ENCODE measurements around the gene CSMD2.

Gene CSMD2

DNA sequence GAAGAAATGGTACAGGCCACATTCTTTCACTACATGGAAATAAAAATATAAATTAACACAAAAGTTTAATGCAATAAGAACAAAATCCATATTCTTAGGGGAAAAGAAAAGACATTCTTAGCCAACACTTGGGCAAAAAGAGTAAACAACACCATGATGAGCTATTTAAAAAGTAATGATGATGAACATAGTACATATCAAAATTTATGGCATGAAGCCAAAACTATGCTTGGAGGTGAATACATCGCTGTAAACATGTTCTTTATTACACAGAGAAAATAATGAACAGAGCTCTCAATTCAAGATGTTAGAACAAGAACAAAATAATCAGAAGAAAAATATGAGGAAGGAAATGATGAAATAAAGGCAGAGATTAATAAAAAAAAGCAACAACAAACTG, 534.3 kb downstream of the CSMD2 start:
- Histone ChIP-seq H3K4me1 (ENCODE audit: control insufficient read depth in 5 of 5, insufficient read depth in 5 of 5, low read length in 5 of 5) (peaks cover 0 to 4% (median 3%) of the 10 kb centered on the region in 5 donors), H3K4me3 (ENCODE audit: low read depth in 1 of 5, low read length in 5 of 5) (no peak overlapping the region), H3K36me3 (ENCODE audit: control insufficient read depth in 5 of 5, insufficient read depth in 5 of 5, low read length in 5 of 5) (no peaks in the 10 kb centered on the region), H3K9me3 (ENCODE audit: control insufficient read depth in 5 of 5, low read length in 5 of 5) (no peaks in the 10 kb centered on the region), H3K27ac (ENCODE audit: low read depth, low read length) (no peak overlapping the region), H3K27me3 (ENCODE audit: control insufficient read depth in 5 of 5, insufficient read depth in 4 of 5, low read length in 5 of 5) (peaks cover 4 to 16% (median 6%) of the 10 kb centered on the region in 5 donors), H3K9ac (ENCODE audit: low read length in 5 of 5) (no peak overlapping the region)

DNA sequence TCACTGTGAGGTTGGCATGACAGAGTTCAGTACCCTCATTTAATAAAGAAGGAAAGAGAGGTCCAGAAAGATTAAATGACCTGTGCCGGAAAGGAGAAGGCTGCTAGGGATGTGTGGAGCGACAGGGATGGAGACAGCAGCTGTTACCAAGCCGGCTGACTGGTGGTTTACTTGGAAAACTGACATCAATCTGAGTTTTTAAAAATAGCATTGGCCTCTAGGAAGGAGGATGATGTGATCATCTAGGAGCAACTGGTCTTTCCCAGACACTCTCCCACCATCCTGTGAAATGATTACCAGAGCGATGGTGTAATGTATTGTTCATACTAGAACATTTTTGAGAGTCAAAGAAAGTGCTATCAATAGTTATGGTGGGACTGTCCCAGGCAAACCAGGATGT, 538.2 kb downstream of the CSMD2 start:
- Histone ChIP-seq H3K27me3 (ENCODE audit: control insufficient read depth in 5 of 5, insufficient read depth in 4 of 5, low read length in 5 of 5) (peaks cover 0 to 6% (median 4%) of the 10 kb centered on the region in 5 donors), H3K9me3 (ENCODE audit: control insufficient read depth in 5 of 5, low read length in 5 of 5) (no peaks in the 10 kb centered on the region), H3K4me1 (ENCODE audit: control insufficient read depth in 5 of 5, insufficient read depth in 5 of 5, low read length in 5 of 5) (no peaks in the 10 kb centered on the region), H3K27ac (ENCODE audit: low read depth, low read length) (no peak overlapping the region), H3K36me3 (ENCODE audit: control insufficient read depth in 5 of 5, insufficient read depth in 5 of 5, low read length in 5 of 5) (no peaks in the 10 kb centered on the region), H3K9ac (ENCODE audit: low read length in 5 of 5) (no peak overlapping the region), H3K4me3 (ENCODE audit: low read depth in 1 of 5, low read length in 5 of 5) (no peak overlapping the region)

- Histone ChIP-seq H3K9ac (ENCODE audit: low read length in 5 of 5) (no peak overlapping the region), H3K27ac (ENCODE audit: low read depth, low read length) (no peak overlapping the region), H3K4me3 (ENCODE audit: low read depth in 1 of 5, low read length in 5 of 5) (no peak overlapping the region), H3K27me3 (ENCODE audit: control insufficient read depth in 5 of 5, insufficient read depth in 4 of 5, low read length in 5 of 5) (peaks cover 0 to 6% (median 4%) of the 10 kb centered on the region in 5 donors), H3K36me3 (ENCODE audit: control insufficient read depth in 5 of 5, insufficient read depth in 5 of 5, low read length in 5 of 5) (no peaks in the 10 kb centered on the region), H3K9me3 (ENCODE audit: control insufficient read depth in 5 of 5, low read length in 5 of 5) (no peaks in the 10 kb centered on the region), H3K4me1 (ENCODE audit: control insufficient read depth in 5 of 5, insufficient read depth in 5 of 5, low read length in 5 of 5) (no peaks in the 10 kb centered on the region)
These were observed 539.8 kb downstream of the CSMD2 start for GRCh38 chr1:33624991-33625870.

GRCh38 chr1:33624261-33624990, 540.6 kb downstream of the CSMD2 start:
- no peak overlapping the region for H3K27ac ChIP-seq (ENCODE audit: low read depth, low read length)
- no peaks in the 10 kb centered on the region for H3K4me1 ChIP-seq (ENCODE audit: control insufficient read depth in 5 of 5, insufficient read depth in 5 of 5, low read length in 5 of 5)
- no peak overlapping the region for H3K9ac ChIP-seq (ENCODE audit: low read length in 5 of 5)
- no peaks in the 10 kb centered on the region for H3K36me3 ChIP-seq (ENCODE audit: control insufficient read depth in 5 of 5, insufficient read depth in 5 of 5, low read length in 5 of 5)
- peaks cover 0 to 6% (median 4%) of the 10 kb centered on the region in 5 donors for H3K27me3 ChIP-seq (ENCODE audit: control insufficient read depth in 5 of 5, insufficient read depth in 4 of 5, low read length in 5 of 5)
- H3K4me3 ChIP-seq (ENCODE audit: low read depth in 1 of 5, low read length in 5 of 5) = no peak overlapping the region
- no peaks in the 10 kb centered on the region for H3K9me3 ChIP-seq (ENCODE audit: control insufficient read depth in 5 of 5, low read length in 5 of 5)

DNA sequence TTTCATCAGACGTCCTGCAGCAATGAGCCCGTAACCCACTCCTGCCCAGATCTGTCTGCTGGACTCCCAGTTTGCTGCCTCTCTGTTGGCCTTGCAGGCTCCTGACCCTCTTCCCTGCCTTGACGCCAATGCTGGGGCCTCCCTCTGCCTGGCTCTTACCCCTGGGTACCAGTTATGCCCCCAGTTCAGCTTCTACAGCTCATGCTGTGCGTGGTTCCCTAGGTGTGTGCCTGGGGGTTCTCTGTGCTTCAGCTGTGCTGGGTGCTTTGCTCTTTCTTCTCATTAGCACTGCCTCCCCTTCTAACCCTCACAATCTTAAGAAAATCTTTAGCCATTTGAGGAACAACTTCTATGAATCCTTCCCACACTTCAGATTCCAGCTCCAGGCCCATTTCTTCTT, 541.2 kb downstream of the CSMD2 start:
- H3K36me3 ChIP-seq (ENCODE audit: control insufficient read depth in 5 of 5, insufficient read depth in 5 of 5, low read length in 5 of 5) = no peaks in the 10 kb centered on the region
- no peaks in the 10 kb centered on the region for H3K9me3 ChIP-seq (ENCODE audit: control insufficient read depth in 5 of 5, low read length in 5 of 5)
- no peak overlapping the region for H3K27ac ChIP-seq (ENCODE audit: low read depth, low read length)
- H3K27me3 ChIP-seq (ENCODE audit: control insufficient read depth in 5 of 5, insufficient read depth in 4 of 5, low read length in 5 of 5) = peaks cover 0 to 6% (median 4%) of the 10 kb centered on the region in 5 donors
- H3K4me3 ChIP-seq (ENCODE audit: low read depth in 1 of 5, low read length in 5 of 5) = no peak overlapping the region
- H3K9ac ChIP-seq (ENCODE audit: low read length in 5 of 5) = no peak overlapping the region
- no peaks in the 10 kb centered on the region for H3K4me1 ChIP-seq (ENCODE audit: control insufficient read depth in 5 of 5, insufficient read depth in 5 of 5, low read length in 5 of 5)

GRCh38 chr1:33622757-33623156, 542.3 kb downstream of the CSMD2 start:
- Histone ChIP-seq H3K9me3 (ENCODE audit: control insufficient read depth in 5 of 5, low read length in 5 of 5) (no peaks in the 10 kb centered on the region), H3K36me3 (ENCODE audit: control insufficient read depth in 5 of 5, insufficient read depth in 5 of 5, low read length in 5 of 5) (no peaks in the 10 kb centered on the region), H3K4me3 (ENCODE audit: low read depth in 1 of 5, low read length in 5 of 5) (no peak overlapping the region), H3K4me1 (ENCODE audit: control insufficient read depth in 5 of 5, insufficient read depth in 5 of 5, low read length in 5 of 5) (no peaks in the 10 kb centered on the region), H3K27me3 (ENCODE audit: control insufficient read depth in 5 of 5, insufficient read depth in 4 of 5, low read length in 5 of 5) (peaks cover 0 to 6% (median 4%) of the 10 kb centered on the region in 5 donors), H3K9ac (ENCODE audit: low read length in 5 of 5) (no peak overlapping the region), H3K27ac (ENCODE audit: low read depth, low read length) (no peak overlapping the region)

DNA sequence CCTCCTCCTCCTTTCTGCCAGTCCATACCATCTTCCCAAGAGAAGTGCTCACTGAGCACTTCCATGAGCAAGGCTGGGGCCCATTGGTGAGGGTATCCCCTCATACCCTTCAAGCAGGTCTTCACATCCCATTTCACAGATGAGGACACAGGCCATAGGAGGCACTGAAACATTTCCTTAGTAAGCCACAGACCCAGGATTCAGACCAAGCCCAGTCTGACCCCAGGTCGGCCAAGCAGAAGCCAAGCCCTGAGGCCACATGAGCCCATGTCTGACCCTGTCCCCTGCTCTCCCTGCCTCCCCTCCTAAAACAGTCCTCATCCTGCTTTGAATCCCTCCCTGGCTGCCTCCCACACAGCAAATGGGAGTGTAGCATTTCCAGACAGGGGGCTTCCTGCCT, 546.4 kb downstream of the CSMD2 start:
- H3K4me1 ChIP-seq (ENCODE audit: control insufficient read depth in 5 of 5, insufficient read depth in 5 of 5, low read length in 5 of 5) = no peaks in the 10 kb centered on the region
- no peak overlapping the region for H3K9ac ChIP-seq (ENCODE audit: low read length in 5 of 5)
- peaks cover 0 to 16% (median 7%) of the 10 kb centered on the region in 5 donors for H3K27me3 ChIP-seq (ENCODE audit: control insufficient read depth in 5 of 5, insufficient read depth in 4 of 5, low read length in 5 of 5)
- H3K36me3 ChIP-seq (ENCODE audit: control insufficient read depth in 5 of 5, insufficient read depth in 5 of 5, low read length in 5 of 5) = no peaks in the 10 kb centered on the region
- no peak overlapping the region for H3K27ac ChIP-seq (ENCODE audit: low read depth, low read length)
- no peak overlapping the region for H3K4me3 ChIP-seq (ENCODE audit: low read depth in 1 of 5, low read length in 5 of 5)
- H3K9me3 ChIP-seq (ENCODE audit: control insufficient read depth in 5 of 5, low read length in 5 of 5) = no peaks in the 10 kb centered on the region

DNA sequence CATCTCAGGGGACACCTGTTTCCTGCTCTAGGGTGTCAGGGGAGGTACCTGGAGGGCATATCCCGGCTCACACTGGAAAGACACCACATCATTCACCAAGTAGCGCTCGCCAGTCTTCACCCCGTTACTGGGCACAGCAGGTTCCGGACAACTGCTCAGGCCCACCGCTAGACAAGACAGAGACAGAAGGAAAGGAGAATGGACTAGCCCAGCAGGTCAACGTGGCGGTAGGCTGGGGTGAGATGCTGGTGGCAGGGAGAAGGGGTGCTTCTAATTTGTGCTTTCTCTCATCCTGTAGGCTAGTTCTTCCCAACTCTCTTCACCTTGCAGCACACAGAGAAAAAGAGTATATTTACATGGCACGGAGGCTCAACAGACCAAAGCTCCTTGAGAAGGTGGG, 547.6 kb downstream of the CSMD2 start:
- H3K27ac ChIP-seq (ENCODE audit: low read depth, low read length) = no peak overlapping the region
- H3K4me1 ChIP-seq (ENCODE audit: control insufficient read depth in 5 of 5, insufficient read depth in 5 of 5, low read length in 5 of 5) = no peaks in the 10 kb centered on the region
- peaks cover 0 to 16% (median 14%) of the 10 kb centered on the region in 5 donors for H3K27me3 ChIP-seq (ENCODE audit: control insufficient read depth in 5 of 5, insufficient read depth in 4 of 5, low read length in 5 of 5)
- H3K36me3 ChIP-seq (ENCODE audit: control insufficient read depth in 5 of 5, insufficient read depth in 5 of 5, low read length in 5 of 5) = no peaks in the 10 kb centered on the region
- H3K4me3 ChIP-seq (ENCODE audit: low read depth in 1 of 5, low read length in 5 of 5) = no peak overlapping the region
- no peaks in the 10 kb centered on the region for H3K9me3 ChIP-seq (ENCODE audit: control insufficient read depth in 5 of 5, low read length in 5 of 5)
- H3K9ac ChIP-seq (ENCODE audit: low read length in 5 of 5) = no peak overlapping the region

- H3K4me1 ChIP-seq (ENCODE audit: control insufficient read depth in 5 of 5, insufficient read depth in 5 of 5, low read length in 5 of 5) = no peaks in the 10 kb centered on the region
- H3K9ac ChIP-seq (ENCODE audit: low read length in 5 of 5) = no peak overlapping the region
- H3K4me3 ChIP-seq (ENCODE audit: low read depth in 1 of 5, low read length in 5 of 5) = no peak overlapping the region
- no peaks in the 10 kb centered on the region for H3K9me3 ChIP-seq (ENCODE audit: control insufficient read depth in 5 of 5, low read length in 5 of 5)
- no peaks in the 10 kb centered on the region for H3K36me3 ChIP-seq (ENCODE audit: control insufficient read depth in 5 of 5, insufficient read depth in 5 of 5, low read length in 5 of 5)
- H3K27me3 ChIP-seq (ENCODE audit: control insufficient read depth in 5 of 5, insufficient read depth in 4 of 5, low read length in 5 of 5) = peaks cover 0 to 16% (median 14%) of the 10 kb centered on the region in 5 donors
- no peak overlapping the region for H3K27ac ChIP-seq (ENCODE audit: low read depth, low read length)
These were observed 548.2 kb downstream of the CSMD2 start for GRCh38 chr1:33616780-33617179.

- Histone ChIP-seq H3K27me3 (ENCODE audit: control insufficient read depth in 5 of 5, insufficient read depth in 4 of 5, low read length in 5 of 5) (peaks cover 0 to 16% (median 14%) of the 10 kb centered on the region in 5 donors), H3K4me1 (ENCODE audit: control insufficient read depth in 5 of 5, insufficient read depth in 5 of 5, low read length in 5 of 5) (peaks cover 0 to 6% (median 0%) of the 10 kb centered on the region in 5 donors), H3K9me3 (ENCODE audit: control insufficient read depth in 5 of 5, low read length in 5 of 5) (no peaks in the 10 kb centered on the region), H3K9ac (ENCODE audit: low read length in 5 of 5) (no peak overlapping the region), H3K36me3 (ENCODE audit: control insufficient read depth in 5 of 5, insufficient read depth in 5 of 5, low read length in 5 of 5) (no peaks in the 10 kb centered on the region), H3K27ac (ENCODE audit: low read depth, low read length) (no peak overlapping the region), H3K4me3 (ENCODE audit: low read depth in 1 of 5, low read length in 5 of 5) (no peak overlapping the region)
These were observed 549.5 kb downstream of the CSMD2 start for GRCh38 chr1:33615546-33615945.

Measured in subcutaneous abdominal adipose tissue (tissue), 5 donors.